Bronchial epithelial cell (primary cell): ENCODE data around the gene MBD3L1. TPM values are rescaled to one million over a fixed set of nuclear protein-coding genes. Genes with fewer than 3 reads are reported as not detected.

Experiments
- DNase-seq: peaks from one replicate; pipeline ENCODE4 v3.0.0-alpha.2; 2010; ENCODE audit warnings: low read depth
- FAIRE-seq: peaks from 2 replicates; lab custom pipeline; 2011; peaks lifted over from hg19 to GRCh38; lab: Jason Lieb, UNC
- H3K27me3 ChIP-seq: 2 replicates; pipeline ENCODE4 v1.5.1; 2011; ENCODE audit warnings: low read length; ENCODE audit not compliant: control insufficient read depth, insufficient read depth
- H3K36me3 ChIP-seq: 2 replicates; pipeline ENCODE4 v1.5.1; 2011; ENCODE audit warnings: low read length; ENCODE audit not compliant: control insufficient read depth, insufficient read depth
- H3K4me3 ChIP-seq: 2 replicates; pipeline ENCODE4 v1.5.1; 2011; ENCODE audit warnings: mild to moderate bottlenecking, low read depth, low read length, control low read depth
- CTCF ChIP-seq: IDR thresholded peaks from 2 replicates; pipeline ENCODE4 v1.5.1; 2011; ENCODE audit warnings: mild to moderate bottlenecking, moderate library complexity, low read length, control low read depth, inconsistent platforms; ENCODE audit not compliant: insufficient read depth, severe bottlenecking
- total RNA-seq: library from RNA; depleted of rRNA; stranded (reverse); fragments of >200 nt; gene quantifications from 2 replicates; pipeline ENCODE4 v1.2.1, GENCODE V29; 2014

The MBD3L1 gene
- total RNA-seq, 1 donor from 2014 or later = not detected

GRCh38 chr19:8831832-8832131, 395 bp upstream of the MBD3L1 start:
- TF ChIP-seq CTCF = no peak
- FAIRE-seq = no peak
- peak; percentile 15 for DNase-seq
- Histone ChIP-seq H3K4me3 (peak overlapping the region; percentile 76), H3K27me3 (no peaks in the 10 kb centered on the region), H3K36me3 (peaks cover 7% of the 10 kb centered on the region)

- H3K4me3 ChIP-seq = no peak overlapping the region
- no peak for TF ChIP-seq CTCF
- no peaks in the 10 kb centered on the region for H3K36me3 ChIP-seq
- H3K27me3 ChIP-seq = no peaks in the 10 kb centered on the region
- no peak for FAIRE-seq
- no peak for DNase-seq
Measured at GRCh38 chr19:8835446-8835845, 3.3 kb downstream of the MBD3L1 start.

GRCh38 chr19:8835877-8836276, 3.7 kb downstream of the MBD3L1 start:
- H3K36me3 ChIP-seq = no peaks in the 10 kb centered on the region
- H3K27me3 ChIP-seq = no peaks in the 10 kb centered on the region
- no peak overlapping the region for H3K4me3 ChIP-seq
- DNase-seq = no peak
- no peak for TF ChIP-seq CTCF
- no peak for FAIRE-seq

GRCh38 chr19:8840708-8841107, 8.5 kb downstream of the MBD3L1 start:
- no peak for DNase-seq
- Histone ChIP-seq H3K36me3 (no peaks in the 10 kb centered on the region), H3K27me3 (no peaks in the 10 kb centered on the region), H3K4me3 (no peak overlapping the region)
- no peak for TF ChIP-seq CTCF
- FAIRE-seq = no peak

- H3K27me3 ChIP-seq = no peaks in the 10 kb centered on the region
- FAIRE-seq = no peak
- TF ChIP-seq CTCF = no peak
- no peaks in the 10 kb centered on the region for H3K36me3 ChIP-seq
- H3K4me3 ChIP-seq = no peak overlapping the region
- DNase-seq = no peak
Measured at GRCh38 chr19:8846819-8847218, 14.6 kb downstream of the MBD3L1 start.

GRCh38 chr19:8849232-8849631, 17.1 kb downstream of the MBD3L1 start:
- Histone ChIP-seq H3K27me3 (no peaks in the 10 kb centered on the region), H3K36me3 (no peaks in the 10 kb centered on the region), H3K4me3 (no peak overlapping the region)
- FAIRE-seq (no peak), DNase-seq (no peak)
- no peak for TF ChIP-seq CTCF
